ENCODE results near the gene PIF1.
A peak's percentile ranks its signal among the peaks of the same experiment; 100 is the strongest.

Gene PIF1, protein sequence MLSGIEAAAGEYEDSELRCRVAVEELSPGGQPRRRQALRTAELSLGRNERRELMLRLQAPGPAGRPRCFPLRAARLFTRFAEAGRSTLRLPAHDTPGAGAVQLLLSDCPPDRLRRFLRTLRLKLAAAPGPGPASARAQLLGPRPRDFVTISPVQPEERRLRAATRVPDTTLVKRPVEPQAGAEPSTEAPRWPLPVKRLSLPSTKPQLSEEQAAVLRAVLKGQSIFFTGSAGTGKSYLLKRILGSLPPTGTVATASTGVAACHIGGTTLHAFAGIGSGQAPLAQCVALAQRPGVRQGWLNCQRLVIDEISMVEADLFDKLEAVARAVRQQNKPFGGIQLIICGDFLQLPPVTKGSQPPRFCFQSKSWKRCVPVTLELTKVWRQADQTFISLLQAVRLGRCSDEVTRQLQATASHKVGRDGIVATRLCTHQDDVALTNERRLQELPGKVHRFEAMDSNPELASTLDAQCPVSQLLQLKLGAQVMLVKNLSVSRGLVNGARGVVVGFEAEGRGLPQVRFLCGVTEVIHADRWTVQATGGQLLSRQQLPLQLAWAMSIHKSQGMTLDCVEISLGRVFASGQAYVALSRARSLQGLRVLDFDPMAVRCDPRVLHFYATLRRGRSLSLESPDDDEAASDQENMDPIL

DNA sequence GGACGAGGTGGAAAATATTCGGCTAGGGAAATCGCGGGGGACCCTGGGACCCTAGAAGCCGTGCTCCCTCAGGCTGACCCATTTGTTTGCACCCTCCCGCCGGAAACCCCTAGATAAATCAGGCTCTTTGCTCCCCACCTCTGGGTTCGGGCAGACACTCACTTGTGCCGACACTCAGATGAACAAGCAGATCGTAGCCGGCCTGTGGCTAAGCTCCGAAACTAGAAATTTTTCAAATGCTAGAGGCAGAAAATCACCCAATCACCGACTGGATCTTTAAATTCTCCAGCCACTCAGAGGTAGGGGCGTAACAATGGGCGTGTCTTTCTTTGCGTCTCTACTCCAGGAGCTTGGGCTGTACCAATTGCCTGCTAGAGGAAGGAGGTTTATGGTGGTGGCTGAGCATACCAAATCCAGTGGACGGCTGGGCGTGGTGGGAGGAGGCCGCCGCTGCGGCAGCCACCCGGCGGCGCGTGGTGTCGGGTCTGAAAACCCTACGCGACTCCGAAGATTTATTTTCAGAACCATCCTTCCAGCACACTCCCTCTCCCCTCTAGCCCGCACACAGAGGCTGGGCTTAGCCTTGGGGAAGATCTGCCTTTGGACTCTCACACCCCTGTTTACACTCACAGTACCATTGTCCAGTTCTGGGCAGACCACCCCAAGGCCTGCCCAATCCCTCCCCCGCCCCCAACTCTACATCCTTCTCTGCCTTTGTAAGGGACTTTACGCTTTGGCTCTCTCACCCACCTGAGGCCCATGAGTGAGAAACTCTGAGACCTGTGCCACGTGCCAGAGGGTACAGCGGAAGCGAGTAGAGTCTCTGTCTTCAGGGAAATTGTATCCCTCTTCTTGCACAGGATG, at the start of gene PIF1:
PIF1 (minus strand) TSS at position 217 of the 864 bp plus-strand sequence. CDS start 1,312 bp downstream, outside the sequence.
- peak; percentile 94 for DNase-seq

DNA sequence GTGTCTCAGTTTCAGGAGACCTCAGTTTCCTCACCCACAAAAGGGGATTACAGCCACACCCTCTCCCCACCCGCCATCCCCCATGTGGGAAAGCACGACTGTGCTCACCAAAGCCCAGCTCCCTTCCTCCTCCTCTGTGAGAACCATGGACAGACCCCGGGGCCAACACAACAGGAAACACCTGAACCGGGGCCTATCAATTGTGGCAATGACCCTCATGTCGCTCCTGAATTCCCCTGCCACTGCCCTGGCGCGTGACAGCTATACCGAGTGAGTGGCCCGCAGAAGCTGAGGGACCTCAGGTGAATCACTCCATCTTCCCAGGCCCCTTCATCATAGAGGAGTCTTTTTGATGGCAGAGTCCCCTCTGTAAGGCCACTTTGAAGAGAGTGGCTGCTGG, 44.9 kb upstream of the PIF1 start:
- no peak for DNase-seq

DNA sequence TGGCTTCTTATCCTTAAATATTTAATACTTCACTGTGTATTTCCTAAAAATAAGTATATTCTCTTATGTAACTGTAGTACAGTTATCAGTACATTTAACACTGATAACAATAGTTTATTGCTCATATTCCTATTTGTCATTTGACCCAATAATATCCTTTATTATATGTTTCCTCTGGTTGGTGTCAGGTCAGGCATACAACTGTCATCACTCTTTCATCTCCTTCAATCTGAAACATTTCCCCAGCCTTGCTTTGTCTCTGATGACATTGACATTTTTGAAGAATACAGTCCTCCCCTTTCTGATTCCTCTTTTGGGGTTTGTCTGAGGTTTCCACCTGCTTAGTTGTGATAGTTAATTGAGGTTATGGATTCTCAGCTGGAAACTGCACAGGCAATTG, 44.1 kb upstream of the PIF1 start:
- no peak for DNase-seq

DNA sequence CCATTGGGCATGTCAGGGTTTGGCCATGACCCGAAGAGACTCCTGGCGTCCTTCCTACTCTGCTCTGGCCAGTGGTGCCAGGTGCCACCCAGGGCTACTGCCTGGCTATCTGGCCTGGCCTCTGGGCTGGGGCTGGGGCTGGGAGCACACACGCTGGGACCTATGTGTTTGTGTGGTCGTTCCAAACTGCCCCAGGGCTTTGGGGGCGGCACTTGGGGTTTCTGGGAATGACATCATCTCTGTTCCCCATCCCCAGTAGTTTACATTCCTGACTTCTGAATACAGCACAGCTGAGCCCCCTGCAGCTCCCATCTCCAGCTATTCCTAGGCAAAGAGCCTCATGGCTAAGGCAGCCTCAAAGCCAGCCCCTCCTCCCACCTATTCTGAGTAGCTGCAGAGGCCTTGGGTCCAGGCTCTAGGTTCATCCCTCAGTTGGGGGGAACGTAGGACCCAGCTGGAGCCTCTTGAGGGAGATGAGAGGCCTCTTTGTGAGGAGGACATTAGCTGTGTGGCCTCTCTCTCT, 40.6 kb upstream of the PIF1 start:
- DNase-seq = peak; percentile 73

DNA sequence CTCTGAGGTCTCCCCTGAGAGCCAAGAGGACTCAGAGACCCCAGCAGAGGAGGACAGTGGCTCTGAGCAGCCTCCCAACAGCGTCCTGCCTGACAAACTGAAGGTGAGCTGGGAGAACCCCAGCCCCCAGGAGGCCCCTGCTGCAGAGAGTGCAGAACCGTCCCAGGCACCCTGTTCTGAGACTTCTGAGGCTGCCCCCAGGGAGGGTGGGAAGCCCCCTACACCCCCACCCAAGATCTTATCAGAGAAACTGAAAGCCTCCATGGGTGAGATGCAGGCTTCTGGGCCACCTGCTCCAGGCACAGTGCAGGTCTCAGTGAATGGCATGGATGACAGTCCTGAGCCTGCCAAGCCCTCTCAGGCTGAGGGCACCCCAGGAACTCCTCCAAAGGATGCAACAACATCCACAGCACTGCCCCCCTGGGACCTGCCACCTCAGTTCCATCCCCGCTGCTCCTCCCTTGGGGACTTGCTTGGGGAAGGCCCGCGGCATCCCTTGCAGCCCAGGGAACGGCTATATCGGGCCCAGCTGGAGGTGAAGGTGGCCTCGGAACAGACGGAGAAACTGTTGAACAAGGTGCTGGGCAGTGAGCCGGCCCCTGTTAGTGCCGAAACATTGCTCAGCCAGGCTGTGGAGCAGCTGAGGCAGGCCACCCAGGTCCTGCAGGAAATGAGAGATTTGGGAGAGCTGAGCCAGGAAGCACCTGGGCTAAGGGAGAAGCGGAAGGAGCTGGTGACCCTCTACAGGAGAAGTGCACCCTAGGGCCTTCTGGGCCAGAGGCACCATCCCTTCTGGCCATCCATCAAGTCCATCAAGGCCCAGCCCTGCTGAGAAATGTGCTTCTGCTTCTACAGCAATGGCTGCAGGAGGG, 39.9 kb upstream of the PIF1 start:
- no peak for DNase-seq

DNA sequence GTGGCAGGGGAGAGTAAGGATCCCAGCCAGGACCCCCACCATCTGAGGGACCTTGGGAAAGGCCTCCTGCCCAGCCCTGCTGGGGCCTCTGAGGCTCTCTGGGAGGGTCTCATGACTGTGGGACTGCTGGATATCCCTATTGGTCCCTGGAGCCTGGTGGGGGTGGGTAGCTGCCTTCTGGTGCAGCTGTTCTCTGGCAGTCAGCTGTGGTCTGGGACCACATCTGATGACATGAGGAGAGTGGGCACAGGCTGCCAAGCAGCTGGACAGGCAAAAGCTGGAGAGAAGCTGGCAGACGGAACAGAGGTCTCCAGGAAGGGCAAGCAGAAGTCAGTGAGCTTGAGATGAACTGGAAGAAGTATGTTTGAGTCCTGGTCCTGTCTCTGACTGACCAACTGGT, 38.6 kb upstream of the PIF1 start:
- DNase-seq = no peak

DNA sequence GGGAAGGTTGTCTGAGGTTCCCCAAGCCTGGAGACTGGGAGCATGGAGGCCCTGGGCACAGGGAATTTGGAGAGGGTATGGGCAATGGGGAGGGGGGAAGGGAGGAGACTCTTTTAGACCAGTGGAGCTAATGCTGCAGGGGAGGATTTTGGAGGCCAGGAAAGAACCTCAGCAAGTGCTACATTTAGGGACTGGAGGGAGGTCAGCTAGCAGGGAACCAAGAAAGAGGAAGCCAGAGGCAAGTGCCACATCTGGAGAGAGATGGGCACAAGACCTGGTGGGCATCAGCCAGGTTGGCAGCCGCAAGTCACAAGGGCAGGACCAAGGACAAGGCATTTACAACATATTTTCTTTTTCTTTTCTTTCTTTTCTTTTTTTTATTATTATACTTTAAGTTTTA, 37.0 kb upstream of the PIF1 start:
- DNase-seq = no peak

DNA sequence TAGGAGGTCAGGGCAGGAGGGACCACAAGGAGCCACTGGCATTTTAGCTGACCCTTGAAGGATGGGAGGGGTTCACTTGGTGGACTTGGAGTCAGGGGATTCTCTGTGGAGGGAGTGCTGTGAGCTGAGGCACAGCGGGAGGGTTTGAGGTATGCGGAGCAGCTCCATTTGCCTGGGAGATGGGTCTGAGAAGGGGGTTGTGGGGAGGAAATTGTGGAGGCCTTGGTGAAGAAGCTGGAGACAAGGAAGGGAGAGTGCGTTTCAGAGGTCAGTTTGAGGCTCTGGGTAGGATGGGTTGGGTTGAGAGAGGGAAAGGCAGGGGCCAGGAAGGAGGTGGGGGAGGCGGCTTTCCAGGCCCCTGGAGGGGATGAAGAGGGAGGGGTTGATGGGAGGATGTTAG, 36.5 kb upstream of the PIF1 start:
- no peak for DNase-seq

DNA sequence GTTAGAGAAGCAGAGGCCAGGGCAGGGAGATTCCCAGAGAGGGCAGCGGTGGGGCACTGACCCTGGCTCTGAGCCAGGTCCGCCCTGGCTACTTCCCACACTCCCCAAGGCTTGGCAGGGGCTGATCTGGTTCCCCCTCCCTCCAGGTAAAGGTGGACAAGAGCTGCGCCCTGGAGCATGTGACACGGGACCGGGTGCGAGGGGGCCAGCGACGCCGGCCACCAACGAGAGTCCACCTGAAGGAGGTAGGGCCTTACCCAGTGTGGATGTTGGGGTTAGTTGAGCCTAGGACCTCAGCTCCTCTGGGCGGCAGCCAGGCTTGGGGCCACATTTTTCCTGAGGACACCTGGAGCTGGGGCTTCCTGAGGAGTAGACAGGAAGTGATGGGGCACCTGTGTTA, 35.9 kb upstream of the PIF1 start:
- no peak for DNase-seq

DNA sequence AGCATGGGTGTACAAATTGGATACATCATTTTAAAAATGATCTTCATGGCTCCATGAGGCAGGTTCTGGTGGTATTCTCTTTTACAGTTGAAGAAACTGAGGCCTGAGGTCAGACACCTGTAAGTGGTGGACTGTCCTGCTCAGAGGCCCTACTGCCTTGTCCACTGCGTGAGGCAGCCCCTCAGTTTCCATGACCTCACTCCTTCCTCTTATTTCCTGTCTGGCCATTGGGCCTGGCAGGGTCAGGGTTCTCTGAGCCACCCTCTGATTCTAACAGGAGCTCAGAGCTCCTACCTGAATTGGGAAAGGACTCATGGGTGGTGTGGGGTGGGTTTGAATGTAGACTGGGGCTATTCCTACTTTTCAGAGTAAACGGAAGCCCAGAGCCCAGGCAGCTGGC, 33.8 kb upstream of the PIF1 start:
- no peak for DNase-seq

DNA sequence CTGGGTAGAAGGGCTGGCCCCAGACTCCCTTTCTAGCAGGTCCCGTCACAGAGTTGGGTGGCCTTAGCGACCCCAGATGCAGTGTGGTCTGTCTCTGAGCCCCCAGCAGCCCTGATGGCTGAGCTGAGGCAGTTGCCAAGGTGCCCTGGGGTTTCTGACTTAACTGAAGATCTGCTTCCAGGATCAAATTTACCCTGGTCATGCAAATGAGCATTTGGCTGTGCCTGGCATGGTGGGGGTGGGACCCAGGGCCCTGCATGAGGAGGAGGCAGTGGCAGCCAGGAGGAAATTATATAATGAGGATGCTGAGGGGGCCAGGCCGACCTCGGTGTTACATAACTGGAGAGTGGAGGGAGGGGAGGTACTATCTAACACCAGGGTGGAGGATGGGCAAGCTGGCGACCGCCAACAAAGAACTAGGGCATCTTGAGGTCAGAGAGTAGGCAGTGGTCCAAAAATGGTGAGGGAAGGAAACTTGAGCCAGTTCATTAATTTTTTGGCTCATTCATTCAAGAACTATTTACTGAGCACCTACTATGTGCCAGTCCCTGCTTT, 32.7 kb upstream of the PIF1 start:
- peak; percentile 19 for DNase-seq

DNA sequence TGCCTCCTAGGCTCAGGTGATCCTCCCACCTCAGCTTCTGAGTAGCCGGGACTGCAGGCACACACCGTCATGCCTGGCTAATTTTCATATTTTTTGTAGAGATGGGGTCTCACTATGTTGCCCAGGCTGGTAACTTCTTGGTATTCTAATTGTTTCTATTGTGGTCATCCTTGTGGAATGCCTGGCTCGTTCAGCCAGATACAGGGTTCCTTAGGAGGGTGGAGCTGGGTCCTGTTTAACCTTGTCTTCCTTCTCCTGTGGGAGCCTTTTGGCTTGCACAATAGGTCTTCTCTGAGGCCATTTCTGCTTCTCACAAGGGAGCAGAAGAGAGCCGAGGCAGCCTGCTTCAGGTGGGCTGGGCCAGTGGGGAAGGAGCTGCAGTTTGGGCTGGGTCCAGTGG, 32.0 kb upstream of the PIF1 start:
- no peak for DNase-seq

DNA sequence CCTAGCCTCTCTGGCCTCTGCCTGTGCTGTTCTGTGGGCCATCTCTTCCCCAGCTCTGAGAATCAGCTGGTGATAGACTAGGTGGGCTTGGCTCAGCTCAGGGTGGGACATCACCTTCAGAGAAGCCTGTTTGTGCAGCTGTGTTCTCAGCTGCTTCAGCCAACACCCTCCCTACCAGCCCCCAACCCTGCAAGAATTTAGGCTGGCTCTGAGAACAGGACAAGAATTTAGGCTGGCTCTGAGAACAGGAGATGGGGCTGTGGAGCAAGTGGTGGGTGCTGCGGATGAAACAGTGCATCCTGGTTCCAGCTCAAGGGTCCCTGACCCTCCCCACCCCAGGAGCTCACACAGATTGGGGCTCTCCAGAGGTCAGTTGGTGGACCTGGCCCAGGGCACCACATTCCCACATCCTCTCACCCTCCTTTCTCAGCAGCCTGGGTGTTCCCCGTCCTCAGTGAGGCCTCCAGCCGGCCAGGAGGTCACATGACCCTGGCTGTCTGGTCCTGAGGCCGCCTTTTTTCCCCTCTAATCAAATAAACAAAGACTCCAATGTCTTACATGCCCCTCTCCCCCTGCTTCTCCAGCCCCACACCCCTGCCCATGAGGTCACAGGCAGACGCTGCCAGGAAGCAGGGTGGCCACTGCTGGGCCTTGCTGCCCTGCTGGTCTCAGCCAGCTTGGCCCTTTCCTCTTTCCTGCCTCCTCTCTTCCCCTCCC, 31.1 kb upstream of the PIF1 start:
- DNase-seq = peak; percentile 93

DNA sequence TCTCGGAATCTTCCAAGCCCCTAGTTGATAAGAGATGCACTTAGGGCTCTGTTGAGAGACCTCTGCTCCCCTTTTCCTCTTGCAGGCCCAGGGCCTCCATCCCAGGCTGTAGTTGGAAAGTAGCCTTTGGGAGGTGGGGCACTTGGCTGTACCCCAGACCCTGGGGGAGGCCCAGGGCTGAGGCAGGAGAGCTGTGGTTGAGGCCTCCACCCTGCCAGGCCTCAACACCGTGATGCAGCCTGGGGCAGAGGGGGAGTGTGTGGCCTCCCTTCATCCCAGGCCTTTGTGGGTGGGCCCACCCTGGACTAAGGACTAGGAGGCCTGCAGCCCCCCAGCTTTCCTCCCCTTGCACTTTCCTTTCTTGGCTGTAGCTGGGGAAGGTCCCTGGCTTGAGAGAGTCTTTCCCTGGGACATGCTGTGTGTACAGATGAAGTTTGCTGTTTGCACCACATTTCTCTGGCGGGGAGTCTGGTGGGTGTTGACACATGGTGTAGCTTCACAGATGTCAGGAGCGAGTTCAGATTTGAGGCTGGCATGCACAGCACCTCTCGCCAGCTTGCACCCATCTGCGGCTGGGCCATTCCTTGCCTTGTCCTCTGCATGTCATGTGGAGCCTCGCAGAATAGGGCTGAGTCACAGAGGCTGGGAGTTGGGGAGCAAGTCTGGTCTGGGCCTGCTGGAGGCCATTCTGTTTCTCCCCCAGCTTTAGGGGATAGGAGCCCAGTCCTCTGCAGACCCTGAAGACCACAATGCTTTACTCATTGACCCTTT, 29.9 kb upstream of the PIF1 start:
- no peak for DNase-seq

DNA sequence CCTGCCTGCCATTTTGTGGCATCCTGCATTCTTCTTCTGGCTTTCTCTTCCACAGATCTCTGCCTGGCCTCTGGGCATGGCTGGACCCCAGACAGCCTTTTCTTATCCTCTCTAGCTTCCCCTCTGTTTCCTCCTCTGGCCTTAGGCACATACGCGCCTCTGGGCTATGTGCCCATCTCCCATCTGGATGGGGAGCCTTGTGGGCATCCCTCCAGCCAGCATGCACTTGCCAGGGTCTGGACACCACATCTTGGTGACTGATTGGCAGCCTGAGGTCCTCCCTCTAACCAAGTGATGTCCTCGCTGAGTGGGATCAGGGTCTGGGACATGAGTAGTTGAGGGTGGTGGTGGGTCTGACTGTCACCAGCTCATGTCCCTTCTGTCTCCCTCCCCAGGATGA, 29.1 kb upstream of the PIF1 start:
- no peak for DNase-seq

DNA sequence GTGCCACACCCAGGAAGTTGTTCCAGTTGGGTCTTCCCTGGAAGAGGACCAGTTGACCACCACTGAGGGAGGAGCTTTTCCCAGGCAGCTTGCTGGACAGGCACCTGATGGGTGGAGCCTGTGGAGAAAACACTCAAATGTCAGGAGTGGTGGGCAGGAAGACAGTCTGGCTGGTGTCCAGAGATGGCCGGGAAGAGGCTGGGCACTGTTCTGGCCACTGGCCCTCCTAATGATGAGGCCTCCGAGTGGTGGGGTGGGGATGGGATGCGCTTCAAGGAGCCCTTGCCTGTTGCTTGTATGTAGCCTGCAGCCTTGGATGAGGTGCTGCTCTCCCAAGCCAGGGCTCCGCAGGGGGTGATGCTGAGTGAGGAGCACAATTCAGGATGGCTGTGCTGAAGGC, 28.6 kb upstream of the PIF1 start:
- DNase-seq = no peak

DNA sequence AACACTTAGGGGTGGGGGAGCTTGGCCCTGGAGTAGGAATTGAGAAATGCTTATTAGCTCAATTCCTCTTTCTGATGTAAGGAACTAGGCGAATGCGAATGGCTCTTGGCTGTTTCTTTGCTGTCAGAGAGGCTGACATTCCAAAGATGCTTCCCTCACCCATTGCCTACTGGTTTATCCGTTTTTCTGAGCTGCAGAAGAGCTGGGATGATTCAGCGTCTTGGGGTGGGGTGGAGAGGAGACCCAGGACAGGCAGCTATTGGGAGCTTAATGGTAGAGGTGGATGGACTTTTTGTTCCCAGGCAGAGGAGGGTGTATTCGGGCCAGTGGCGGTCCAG, 26.0 kb upstream of the PIF1 start:
- no peak for DNase-seq

DNA sequence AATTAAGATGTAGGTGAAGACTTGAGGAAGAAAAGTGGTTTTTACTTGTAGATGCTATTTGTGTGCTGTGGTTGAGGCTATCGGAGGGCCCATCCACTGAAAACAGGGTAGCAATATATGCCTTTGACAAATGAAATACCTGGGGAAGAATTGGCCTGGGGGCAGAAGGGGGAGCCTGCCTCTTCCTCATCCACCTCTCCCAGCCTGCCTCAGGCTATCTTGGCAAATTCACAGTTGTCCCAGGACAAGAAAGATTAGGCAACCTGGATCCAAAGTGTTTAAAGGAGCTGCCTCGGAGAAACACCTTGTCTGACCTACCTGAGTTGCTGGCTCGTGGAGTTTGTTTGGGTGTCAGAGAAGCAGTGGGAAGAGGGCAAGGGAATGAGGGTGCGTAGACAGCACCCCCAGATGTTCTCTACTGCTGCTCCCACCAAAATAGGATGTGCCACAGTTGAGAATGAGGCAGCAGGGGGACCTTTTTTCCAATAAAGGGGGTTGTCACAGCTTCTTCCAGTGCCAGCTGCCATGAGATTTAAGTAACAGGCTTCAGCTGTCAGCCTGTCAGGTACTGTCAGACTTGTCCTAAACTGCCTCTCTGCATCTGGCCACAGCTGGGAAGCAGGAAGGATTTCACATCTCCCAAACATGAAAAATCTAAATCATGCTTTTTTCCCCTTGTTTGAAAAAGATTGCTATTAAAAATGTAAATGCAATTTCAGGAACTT, 25.5 kb upstream of the PIF1 start:
- DNase-seq = no peak

DNA sequence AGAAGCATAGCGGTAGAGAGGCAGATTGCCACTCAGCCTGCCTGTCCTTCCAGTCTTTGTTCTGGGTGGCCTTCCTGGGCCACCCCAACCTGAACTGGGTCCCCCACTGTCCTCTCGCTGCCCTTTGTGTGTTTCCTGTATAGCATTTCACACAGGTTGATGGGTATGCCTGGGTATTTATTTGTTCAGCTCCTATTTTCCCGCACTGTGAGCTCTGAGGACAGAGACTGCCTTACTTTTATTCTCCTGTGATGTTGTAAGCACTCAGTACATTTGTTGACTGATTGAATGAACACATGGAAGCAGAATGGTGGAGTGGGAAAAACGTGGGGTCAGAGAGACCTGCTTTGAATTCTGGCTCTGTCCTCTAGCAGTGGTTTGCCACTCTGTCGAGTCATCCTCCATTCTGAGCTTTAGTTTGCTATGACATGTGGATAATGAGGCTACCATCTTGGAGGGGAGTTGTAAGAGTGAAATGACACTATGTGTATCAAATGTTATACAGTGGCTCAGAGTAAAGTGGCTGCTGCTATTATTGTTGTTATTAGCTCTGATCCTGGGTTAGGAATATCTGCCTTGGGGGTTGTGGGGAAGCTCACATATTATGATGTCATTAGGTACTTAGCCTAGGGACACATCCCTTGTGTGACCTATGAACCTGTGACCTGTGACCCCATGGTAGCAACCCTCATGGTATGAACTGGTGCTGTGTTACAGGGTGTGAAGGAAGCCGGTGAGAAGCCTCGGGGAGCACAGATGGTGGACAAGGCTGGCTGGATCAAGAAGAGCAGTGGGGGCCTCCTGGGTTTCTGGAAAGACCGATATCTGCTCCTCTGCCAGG, 22.6 kb upstream of the PIF1 start:
- DNase-seq = no peak
